ENCODE data around the gene IL1RAPL2.
A peak's percentile ranks its signal among the peaks of the same experiment; 100 is the strongest.

GRCh38 chrX:104913348-104913747, 347.3 kb downstream of the IL1RAPL2 start:
- TF ChIP-seq RCOR1 (IDR thresholded peaks at IDR 0.05; ENCODE audit: insufficient replicate concordance, low read length), result no peak
- 0 out of 2 replicates have a peak, but pooled peaks have one; percentile 7 for TF ChIP-seq CTCF (conservative IDR thresholded peaks at IDR 0.05; ENCODE audit: low read depth, low read length)
- TF ChIP-seq POLR2A (IDR thresholded peaks at IDR 0.05; ENCODE audit: low read depth, low read length), result no peak
- TF ChIP-seq NFE2L2 (IDR thresholded peaks at IDR 0.05; ENCODE audit: low read depth, low read length), result no peak
